AG09319 (cell line): ENCODE results near the gene ZNF598.
"Not testable (repeated sequence)": the region's sequence is repeated elsewhere in the genome, so short reads cannot be mapped to it uniquely, and the experiment has no call there.

Experiments
- DNase-seq: peaks from one replicate; pipeline ENCODE4 v3.0.0-alpha.2; 2010; ENCODE audit warnings: low read depth; ENCODE audit errors: extremely low read depth
- CTCF ChIP-seq: IDR thresholded peaks from 2 replicates; pipeline ENCODE4 v1.5.1; 2011; ENCODE audit warnings: low read depth, mild to moderate bottlenecking, inconsistent platforms, low read length, moderate library complexity

ZNF598 gene

GRCh38 chr16:1971796-1972489, 37.7 kb downstream of the ZNF598 start, which contains the start of gene TBL3:
TBL3 (plus strand) TSS chr16:1972053; CDS start chr16:1972165, 112 bp downstream.
- DNase-seq: peak; percentile 74
- TF ChIP-seq CTCF: no peak

GRCh38 chr16:1968146-1968953, 41.3 kb downstream of the ZNF598 start:
- DNase-seq: no peak

GRCh38 chr16:1966460-1966859, 43.2 kb downstream of the ZNF598 start, which contains the start of gene RNF151:
RNF151 (plus strand) TSS chr16:1966856; CDS start chr16:1966882, 26 bp downstream.
- TF ChIP-seq CTCF: no peak
- no peak for DNase-seq

More at GRCh38 chr16:1968146-1968953, 41.3 kb downstream of the ZNF598 start:
- TF ChIP-seq CTCF: no peak

GRCh38 chr16:1965396-1966001, 44.1 kb downstream of the ZNF598 start:
- no peak for DNase-seq
- TF ChIP-seq CTCF: no peak

- DNase-seq: peak; percentile 99
- no peak for TF ChIP-seq CTCF
These were observed 44.9 kb downstream of the ZNF598 start, which contains the start of gene RPS2 for GRCh38 chr16:1964506-1965395. RPS2 (minus strand) TSS chr16:1964826; CDS start chr16:1964625, 201 bp downstream.

- no peak for DNase-seq
- TF ChIP-seq CTCF: no peak
These were observed 45.7 kb downstream of the ZNF598 start for GRCh38 chr16:1963806-1964505.

GRCh38 chr16:1962161-1963153, 47.2 kb downstream of the ZNF598 start:
- not testable (repeated sequence) for DNase-seq
